Measurements from ENCODE around the gene DPH7.
A peak's percentile ranks its signal among the peaks of the same experiment; 100 is the strongest.
"Not testable (repeated sequence)": the region's sequence is repeated elsewhere in the genome, so short reads cannot be mapped to it uniquely, and the experiment has no call there.

Gene DPH7

GRCh38 chr9:137596577-137596976 lies 17.9 kb upstream of the DPH7 start:
- H3K27me3 ChIP-seq (ENCODE audit: low read depth); in situ Hi-C loops (cut with MboI; ENCODE audit: low sequenced_read_pairs); H3K36me3 ChIP-seq (replicated peaks); H3K9me3 ChIP-seq; DNase-seq (ENCODE audit: low spot score in 2 of 2); H3K4me3 ChIP-seq: not testable (repeated sequence)
- H3K4me1 ChIP-seq, result peaks cover 10% of the 10 kb centered on the region

GRCh38 chr9:137593176-137593575 lies 14.5 kb upstream of the DPH7 start:
- in situ Hi-C loops (cut with MboI; ENCODE audit: low sequenced_read_pairs), result no loop called here
- Histone ChIP-seq H3K4me1 (peaks cover 16% of the 10 kb centered on the region), H3K27me3 (ENCODE audit: low read depth) (no peaks in the 10 kb centered on the region), H3K36me3 (replicated peaks) (peaks cover 9% of the 10 kb centered on the region), H3K9me3 (no peaks in the 10 kb centered on the region), H3K4me3 (no peak overlapping the region)
- no peak for DNase-seq (ENCODE audit: low spot score in 2 of 2)

GRCh38 chr9:137592767-137593166 lies 14.0 kb upstream of the DPH7 start:
- no peaks in the 10 kb centered on the region for H3K9me3 ChIP-seq
- peaks cover 16% of the 10 kb centered on the region for H3K4me1 ChIP-seq
- peaks cover 13% of the 10 kb centered on the region for H3K36me3 ChIP-seq (replicated peaks)
- DNase-seq (ENCODE audit: low spot score in 2 of 2), result no peak
- no peaks in the 10 kb centered on the region for H3K27me3 ChIP-seq (ENCODE audit: low read depth)
- H3K4me3 ChIP-seq, result no peak overlapping the region
- in situ Hi-C loops (cut with MboI; ENCODE audit: low sequenced_read_pairs), result no loop called here

GRCh38 chr9:137590469-137591383 lies 12.0 kb upstream of the DPH7 start, which contains the start of gene ZMYND19:
TSS of gene ZMYND19 (minus strand) at chr9:137590512. CDS start at chr9:137590263, 249 bp downstream.
- H3K27me3 ChIP-seq (ENCODE audit: low read depth), result no peaks in the 10 kb centered on the region
- in situ Hi-C loops (cut with MboI; ENCODE audit: low sequenced_read_pairs), result no loop called here
- DNase-seq (ENCODE audit: low spot score in 2 of 2), result peak; percentile 83 to 90
- peaks cover 31% of the 10 kb centered on the region for H3K36me3 ChIP-seq (replicated peaks)
- H3K4me1 ChIP-seq, result peaks cover 16% of the 10 kb centered on the region
- no peaks in the 10 kb centered on the region for H3K9me3 ChIP-seq
- peak within 1 kb of the TSS; percentile 82 for H3K4me3 ChIP-seq

- Histone ChIP-seq H3K36me3 (replicated peaks) (peaks cover 37% of the 10 kb centered on the region), H3K9me3 (no peaks in the 10 kb centered on the region), H3K4me1 (peaks cover 16% of the 10 kb centered on the region), H3K4me3 (peak overlapping the region; percentile 58), H3K27me3 (ENCODE audit: low read depth) (no peaks in the 10 kb centered on the region)
- in situ Hi-C loops (cut with MboI; ENCODE audit: low sequenced_read_pairs), result no loop called here
- DNase-seq (ENCODE audit: low spot score in 2 of 2), result no peak
Observed at GRCh38 chr9:137590123-137590468, 11.4 kb upstream of the DPH7 start.

GRCh38 chr9:137589441-137590122 lies 10.9 kb upstream of the DPH7 start:
- H3K4me1 ChIP-seq, result peaks cover 16% of the 10 kb centered on the region
- in situ Hi-C loops (cut with MboI; ENCODE audit: low sequenced_read_pairs), result no loop called here
- H3K9me3 ChIP-seq, result no peaks in the 10 kb centered on the region
- peaks cover 42% of the 10 kb centered on the region for H3K36me3 ChIP-seq (replicated peaks)
- no peaks in the 10 kb centered on the region for H3K27me3 ChIP-seq (ENCODE audit: low read depth)
- peak overlapping the region; percentile 58 for H3K4me3 ChIP-seq
- no peak for DNase-seq (ENCODE audit: low spot score in 2 of 2)

GRCh38 chr9:137588891-137589290 lies 10.2 kb upstream of the DPH7 start:
- Histone ChIP-seq H3K4me3 (peak overlapping the region; percentile 58), H3K36me3 (replicated peaks) (peaks cover 49% of the 10 kb centered on the region), H3K4me1 (peaks cover 16% of the 10 kb centered on the region), H3K27me3 (ENCODE audit: low read depth) (no peaks in the 10 kb centered on the region), H3K9me3 (no peaks in the 10 kb centered on the region)
- no peak for DNase-seq (ENCODE audit: low spot score in 2 of 2)
- in situ Hi-C loops (cut with MboI; ENCODE audit: low sequenced_read_pairs), result no loop called here

GRCh38 chr9:137588311-137588710 lies 9.6 kb upstream of the DPH7 start:
- in situ Hi-C loops (cut with MboI; ENCODE audit: low sequenced_read_pairs), result no loop called here
- H3K4me1 ChIP-seq, result peaks cover 11% of the 10 kb centered on the region
- peaks cover 55% of the 10 kb centered on the region for H3K36me3 ChIP-seq (replicated peaks)
- no peaks in the 10 kb centered on the region for H3K9me3 ChIP-seq
- no peak for DNase-seq (ENCODE audit: low spot score in 2 of 2)
- no peaks in the 10 kb centered on the region for H3K27me3 ChIP-seq (ENCODE audit: low read depth)
- H3K4me3 ChIP-seq, result peak overlapping the region; percentile 2

- in situ Hi-C loops (cut with MboI; ENCODE audit: low sequenced_read_pairs), result no loop called here
- H3K27me3 ChIP-seq (ENCODE audit: low read depth), result no peaks in the 10 kb centered on the region
- H3K36me3 ChIP-seq (replicated peaks), result peaks cover 69% of the 10 kb centered on the region
- peaks cover 6% of the 10 kb centered on the region; the same call in 1 of the 2 replicates for H3K4me1 ChIP-seq
- no peak for DNase-seq (ENCODE audit: low spot score in 2 of 2)
- H3K4me3 ChIP-seq, result no peak overlapping the region
- no peaks in the 10 kb centered on the region for H3K9me3 ChIP-seq
Observed at GRCh38 chr9:137586854-137587253, 8.1 kb upstream of the DPH7 start.

GRCh38 chr9:137583957-137584356 lies 5.2 kb upstream of the DPH7 start:
- in situ Hi-C loops (cut with MboI; ENCODE audit: low sequenced_read_pairs), result no loop called here
- H3K36me3 ChIP-seq (replicated peaks), result peaks cover 86% of the 10 kb centered on the region
- no peak for DNase-seq (ENCODE audit: low spot score in 2 of 2)

GRCh38 chr9:137583347-137583746 lies 4.6 kb upstream of the DPH7 start:
- no peak for DNase-seq (ENCODE audit: low spot score in 2 of 2)
- no peaks in the 10 kb centered on the region for H3K27me3 ChIP-seq (ENCODE audit: low read depth)
- H3K36me3 ChIP-seq (replicated peaks), result peaks cover 83% of the 10 kb centered on the region
- in situ Hi-C loops (cut with MboI; ENCODE audit: low sequenced_read_pairs), result no loop called here
- no peak overlapping the region for H3K4me3 ChIP-seq
- H3K4me1 ChIP-seq, result no peaks in the 10 kb centered on the region
- H3K9me3 ChIP-seq, result no peaks in the 10 kb centered on the region

More at GRCh38 chr9:137583957-137584356, 5.2 kb upstream of the DPH7 start:
- Histone ChIP-seq H3K9me3 (no peaks in the 10 kb centered on the region), H3K27me3 (ENCODE audit: low read depth) (no peaks in the 10 kb centered on the region), H3K4me1 (peaks cover 2% of the 10 kb centered on the region; the same call in 1 of the 2 replicates), H3K4me3 (no peak overlapping the region)

- Histone ChIP-seq H3K4me3 (no peak overlapping the region), H3K4me1 (peaks cover 4% of the 10 kb centered on the region; the same call in 1 of the 2 replicates), H3K36me3 (replicated peaks) (peaks cover 76% of the 10 kb centered on the region), H3K27me3 (ENCODE audit: low read depth) (no peaks in the 10 kb centered on the region), H3K9me3 (no peaks in the 10 kb centered on the region)
- in situ Hi-C loops (cut with MboI; ENCODE audit: low sequenced_read_pairs), result no loop called here
- peak in 1 of 2 experiments; percentile 56 for DNase-seq (ENCODE audit: low spot score in 2 of 2)
Observed at GRCh38 chr9:137582286-137582860, 3.6 kb upstream of the DPH7 start.

GRCh38 chr9:137581361-137582285 lies 2.9 kb upstream of the DPH7 start:
- DNase-seq (ENCODE audit: low spot score in 2 of 2), result no peak
- Histone ChIP-seq H3K4me1 (peaks cover 7% of the 10 kb centered on the region; the same call in 1 of the 2 replicates), H3K4me3 (no peak overlapping the region), H3K9me3 (no peaks in the 10 kb centered on the region), H3K27me3 (ENCODE audit: low read depth) (no peaks in the 10 kb centered on the region), H3K36me3 (replicated peaks) (peaks cover 73% of the 10 kb centered on the region)
- in situ Hi-C loops (cut with MboI; ENCODE audit: low sequenced_read_pairs), result no loop called here

Data from HAP-1 (cell line).